Measurements from ENCODE around the gene DYSF.
A peak's percentile ranks its signal among the peaks of the same experiment; 100 is the strongest.

DYSF gene

GRCh38 chr2:71507476-71507875 lies 54.1 kb downstream of the DYSF start:
- no peak overlapping the region for H3K4me3 ChIP-seq (ENCODE audit: low read depth, low read length)
- no peak for DNase-seq (ENCODE audit: low read depth, low spot score)
- CTCF ChIA-PET = interaction anchor here (1.4 to 18.1 kb wide), 5 partner anchors 10 to 209 kb away, joined by 3 to 456 read pairs (median 6); partner anchors contain the start of genes DYSF and ZNF638
- POLR2A ChIA-PET = no interaction called here
- TF ChIP-seq CTCF (IDR thresholded peaks at IDR 0.05; ENCODE audit: insufficient read depth, low read length, missing control alignments) = no peak

GRCh38 chr2:71510196-71510807 lies 56.9 kb downstream of the DYSF start:
- peak; percentile 90 for TF ChIP-seq CTCF (IDR thresholded peaks at IDR 0.05; ENCODE audit: insufficient read depth, low read length, missing control alignments)
- ChIA-PET POLR2A (interaction anchor here (0.7 kb wide), 1 partner anchor 74 kb away, joined by 4 read pairs; no protein-coding TSS in a partner anchor), CTCF (interaction anchor here (0.8 to 18.1 kb wide), 45 partner anchors 9 to 409 kb away, joined by 3 to 456 read pairs (median 4); partner anchors contain the start of genes DYSF and ZNF638)
- no peak for DNase-seq (ENCODE audit: low read depth, low spot score)
- H3K4me3 ChIP-seq (ENCODE audit: low read depth, low read length) = no peak overlapping the region

- H3K4me3 ChIP-seq (ENCODE audit: low read depth, low read length) = no peak overlapping the region
- TF ChIP-seq CTCF (IDR thresholded peaks at IDR 0.05; ENCODE audit: insufficient read depth, low read length, missing control alignments) = no peak
- no peak for DNase-seq (ENCODE audit: low read depth, low spot score)
- POLR2A ChIA-PET = no interaction called here
- CTCF ChIA-PET = interaction anchor here (0.8 to 18.1 kb wide), 42 partner anchors 8 to 410 kb away, joined by 3 to 456 read pairs (median 5); partner anchors contain the start of genes DYSF and ZNF638
Measured at GRCh38 chr2:71510938-71511337, 57.6 kb downstream of the DYSF start.

- no peak for DNase-seq (ENCODE audit: low read depth, low spot score)
- no peak for TF ChIP-seq CTCF (IDR thresholded peaks at IDR 0.05; ENCODE audit: insufficient read depth, low read length, missing control alignments)
- ChIA-PET CTCF (interaction anchor here (0.8 to 18.1 kb wide), 13 partner anchors 11 to 357 kb away, joined by 3 to 456 read pairs (median 7); partner anchors contain the start of genes DYSF and ZNF638), POLR2A (interaction anchor here (0.6 kb wide), 1 partner anchor 110 kb away, joined by 3 read pairs; no protein-coding TSS in a partner anchor)
- no peak overlapping the region for H3K4me3 ChIP-seq (ENCODE audit: low read depth, low read length)
Measured at GRCh38 chr2:71511776-71512175, 58.4 kb downstream of the DYSF start.

- no peak for DNase-seq (ENCODE audit: low read depth, low spot score)
Measured at GRCh38 chr2:71512386-71512785, 59.0 kb downstream of the DYSF start.

More at GRCh38 chr2:71512386-71512785, 59.0 kb downstream of the DYSF start:
- ChIA-PET CTCF (interaction anchor here (1.2 to 18.1 kb wide), 8 partner anchors 11 to 357 kb away, joined by 3 to 456 read pairs (median 4); partner anchors contain the start of gene DYSF), POLR2A (interaction anchor here (0.6 kb wide), 1 partner anchor 111 kb away, joined by 3 read pairs; no protein-coding TSS in a partner anchor)
- TF ChIP-seq CTCF (IDR thresholded peaks at IDR 0.05; ENCODE audit: insufficient read depth, low read length, missing control alignments) = no peak
- no peak overlapping the region for H3K4me3 ChIP-seq (ENCODE audit: low read depth, low read length)

Data from AG04449 (cell line).